HS-5 (cell line): ENCODE data around the gene MRTFA.
"Not testable (repeated sequence)": the region's sequence is repeated elsewhere in the genome, so short reads cannot be mapped to it uniquely, and the experiment has no call there.

ENCODE experiments used
- DNase-seq: peaks from one replicate; pipeline ENCODE4 v3.0.0-alpha.2; 2012; ENCODE audit warnings: low read depth

Gene MRTFA

GRCh38 chr22:40554023-40554422, 82.5 kb downstream of the MRTFA start:
- DNase-seq: not testable (repeated sequence)

- no peak for DNase-seq
These were observed 83.4 kb downstream of the MRTFA start for GRCh38 chr22:40553014-40553554.

- DNase-seq: no peak
These were observed 84.4 kb downstream of the MRTFA start for GRCh38 chr22:40552070-40552469.

GRCh38 chr22:40547729-40548143, 88.8 kb downstream of the MRTFA start:
- DNase-seq: no peak

GRCh38 chr22:40544758-40545157, 91.8 kb downstream of the MRTFA start:
- DNase-seq: no peak

- no peak for DNase-seq
These were observed 93.5 kb downstream of the MRTFA start for GRCh38 chr22:40542821-40543540.

- DNase-seq: no peak
These were observed 95.2 kb downstream of the MRTFA start for GRCh38 chr22:40541300-40541699.

- no peak for DNase-seq
These were observed 96.3 kb downstream of the MRTFA start for GRCh38 chr22:40540265-40540664.

- DNase-seq: not testable (repeated sequence)
These were observed 100.4 kb downstream of the MRTFA start for GRCh38 chr22:40536149-40536548.

- DNase-seq: no peak
These were observed 100.9 kb downstream of the MRTFA start for GRCh38 chr22:40535642-40536041.

- no peak for DNase-seq
These were observed 101.4 kb downstream of the MRTFA start for GRCh38 chr22:40535189-40535512.

GRCh38 chr22:40534379-40535188, 101.9 kb downstream of the MRTFA start:
- DNase-seq: no peak

GRCh38 chr22:40533712-40534378, 102.7 kb downstream of the MRTFA start:
- DNase-seq: no peak

GRCh38 chr22:40531951-40532900, 104.3 kb downstream of the MRTFA start:
- DNase-seq: no peak

- not testable (repeated sequence) for DNase-seq
These were observed 106.1 kb downstream of the MRTFA start for GRCh38 chr22:40530391-40530790.

- DNase-seq: no peak
These were observed 106.7 kb downstream of the MRTFA start for GRCh38 chr22:40529821-40530220.

- DNase-seq: no peak
These were observed 109.6 kb downstream of the MRTFA start for GRCh38 chr22:40526960-40527359.

GRCh38 chr22:40525250-40525884, 111.2 kb downstream of the MRTFA start:
- DNase-seq: no peak

GRCh38 chr22:40524392-40525249, 111.9 kb downstream of the MRTFA start:
- no peak for DNase-seq

- no peak for DNase-seq
These were observed 114.4 kb downstream of the MRTFA start for GRCh38 chr22:40522141-40522540.
